ENCODE data around the gene MPIG6B. TPM values are rescaled to one million over a fixed set of nuclear protein-coding genes. Genes with fewer than 3 reads are reported as not detected.

MPIG6B gene
- total RNA-seq, 1 donor from 2014 or later = not detected

GRCh38 chr6:31727717-31728671 lies 4.8 kb downstream of the MPIG6B start:
- H3K4me1 ChIP-seq (ENCODE audit: insufficient read depth, low read length) = peaks cover 15% of the 10 kb centered on the region
- peaks cover 26% of the 10 kb centered on the region for H3K36me3 ChIP-seq (ENCODE audit: insufficient read depth, low read length)
- Mint-ChIP-seq H3K27me3 (ENCODE audit: low read depth, unreplicated experiment) (no peaks in the 10 kb centered on the region), H3K4me3 (ENCODE audit: unreplicated experiment) (peak overlapping the region; percentile 90), H3K9me3 (ENCODE audit: unreplicated experiment) (no peaks in the 10 kb centered on the region), H3K27ac (ENCODE audit: unreplicated experiment) (no peak overlapping the region), H3K36me3 (ENCODE audit: low read depth, unreplicated experiment) (peaks cover 25% of the 10 kb centered on the region), H3K4me1 (ENCODE audit: low read depth, unreplicated experiment) (peaks cover 14% of the 10 kb centered on the region)
- no peak overlapping the region for H3K27ac ChIP-seq (ENCODE audit: low read depth, low read length)
- TF ChIP-seq EZH2 (IDR thresholded peaks at IDR 0.05; ENCODE audit: insufficient read depth, low read length) (no peak), CTCF (IDR thresholded peaks at IDR 0.05; ENCODE audit: insufficient read depth, low read depth, low read length) (no peak)
- H2AFZ ChIP-seq (ENCODE audit: low read depth, low read length) = no peak overlapping the region
- no peaks in the 10 kb centered on the region for H3K9me3 ChIP-seq (ENCODE audit: insufficient read depth, low read depth, low read length)
- peak overlapping the region; percentile 86 for H3K4me3 ChIP-seq (ENCODE audit: insufficient read depth, low read depth, low read length)
- H4K20me1 ChIP-seq (ENCODE audit: insufficient read depth, low read length) = peaks cover 42% of the 10 kb centered on the region
- FAIRE-seq = no peak
- peak overlapping the region; percentile 88 for H3K9ac ChIP-seq (ENCODE audit: low read length)
- H3K27me3 ChIP-seq (ENCODE audit: insufficient read depth, low read length) = no peaks in the 10 kb centered on the region
- no peak for DNase-seq (ENCODE audit: low read depth)
- peaks cover 18% of the 10 kb centered on the region for H3K79me2 ChIP-seq (ENCODE audit: insufficient read depth, low read length)
- H3K4me2 ChIP-seq (ENCODE audit: low read length) = peak overlapping the region; percentile 96

- H3K36me3 ChIP-seq (ENCODE audit: insufficient read depth, low read length) = peaks cover 36% of the 10 kb centered on the region
- no peak for FAIRE-seq
- H3K36me3 Mint-ChIP-seq (ENCODE audit: low read depth, unreplicated experiment) = peaks cover 34% of the 10 kb centered on the region
Measured at GRCh38 chr6:31728767-31729514, 5.8 kb downstream of the MPIG6B start, which contains the start of gene DDAH2. TSS of gene DDAH2 (minus strand) at chr6:31729299. CDS start at chr6:31729161, 138 bp downstream.

More at GRCh38 chr6:31728767-31729514, 5.8 kb downstream of the MPIG6B start, which contains the start of gene DDAH2:
- Histone ChIP-seq H3K4me2 (ENCODE audit: low read length) (peak within 1 kb of the TSS; percentile 96), H3K79me2 (ENCODE audit: insufficient read depth, low read length) (peaks cover 27% of the 10 kb centered on the region), H3K27ac (ENCODE audit: low read depth, low read length) (peak within 1 kb of the TSS; percentile 77), H3K9ac (ENCODE audit: low read length) (peak within 1 kb of the TSS; percentile 88), H2AFZ (ENCODE audit: low read depth, low read length) (peak within 1 kb of the TSS; percentile 77), H3K9me3 (ENCODE audit: insufficient read depth, low read depth, low read length) (no peaks in the 10 kb centered on the region), H4K20me1 (ENCODE audit: insufficient read depth, low read length) (peaks cover 52% of the 10 kb centered on the region), H3K4me3 (ENCODE audit: insufficient read depth, low read depth, low read length) (peak within 1 kb of the TSS; percentile 86), H3K4me1 (ENCODE audit: insufficient read depth, low read length) (peaks cover 24% of the 10 kb centered on the region), H3K27me3 (ENCODE audit: insufficient read depth, low read length) (no peaks in the 10 kb centered on the region)
- H3K4me3 Mint-ChIP-seq (ENCODE audit: unreplicated experiment) = peak within 1 kb of the TSS; percentile 90
- TF ChIP-seq EZH2 (IDR thresholded peaks at IDR 0.05; ENCODE audit: insufficient read depth, low read length) (no peak), CTCF (IDR thresholded peaks at IDR 0.05; ENCODE audit: insufficient read depth, low read depth, low read length) (peak; percentile 44)
- peak within 1 kb of the TSS; percentile 87 for H3K27ac Mint-ChIP-seq (ENCODE audit: unreplicated experiment)
- H3K4me1 Mint-ChIP-seq (ENCODE audit: low read depth, unreplicated experiment) = peaks cover 23% of the 10 kb centered on the region
- DNase-seq (ENCODE audit: low read depth) = no peak
- no peaks in the 10 kb centered on the region for H3K9me3 Mint-ChIP-seq (ENCODE audit: unreplicated experiment)
- no peaks in the 10 kb centered on the region for H3K27me3 Mint-ChIP-seq (ENCODE audit: low read depth, unreplicated experiment)
